Loucy (cell line): ENCODE data around the gene FMNL2.

Experiments
- H2AFZ ChIP-seq: fragments of 200-600 bp; sonication (generic); 2 replicates; pipeline ENCODE4 v1.6.0; 2016; ENCODE audit warnings: antibody characterized with exemption, mild to moderate bottlenecking, low read length, moderate library complexity
- H3F3A ChIP-seq: fragments of 200-600 bp; 2 replicates; pipeline ENCODE4 v1.6.0; 2016; ENCODE audit warnings: antibody characterized with exemption, low read depth, mild to moderate bottlenecking
- H3K27me3 ChIP-seq: fragments of 200-600 bp; sonication (generic); 2 replicates; pipeline ENCODE4 v1.6.1; 2014; ENCODE audit warnings: low read length, mild to moderate bottlenecking; ENCODE audit not compliant: insufficient read depth, poor library complexity, severe bottlenecking
- H3K36me3 ChIP-seq: fragments of 200-600 bp; sonication (generic); 2 replicates; pipeline ENCODE4 v1.6.1; 2016; ENCODE audit warnings: low read length; ENCODE audit not compliant: insufficient read depth
- H3K4me1 ChIP-seq: fragments of 200-600 bp; sonication (generic); 2 replicates; pipeline ENCODE4 v1.5.1; 2014; ENCODE audit warnings: low read length, mild to moderate bottlenecking; ENCODE audit not compliant: insufficient read depth, poor library complexity, severe bottlenecking
- H3K4me2 ChIP-seq: fragments of 200-600 bp; sonication (generic); 2 replicates; pipeline ENCODE4 v1.6.0; 2014; ENCODE audit warnings: antibody characterized with exemption, low read length, low read depth, mild to moderate bottlenecking; ENCODE audit not compliant: poor library complexity, severe bottlenecking
- H3K4me3 ChIP-seq: fragments of 200-600 bp; sonication (generic); 2 replicates; pipeline ENCODE4 v1.5.1; 2014; ENCODE audit warnings: low read length, mild to moderate bottlenecking, mixed read lengths; ENCODE audit not compliant: poor library complexity, severe bottlenecking
- H3K79me2 ChIP-seq: fragments of 200-600 bp; sonication (generic); 2 replicates; pipeline ENCODE4 v1.6.1; 2014; ENCODE audit warnings: low read length; ENCODE audit not compliant: insufficient read depth
- H3K9ac ChIP-seq: fragments of 200-600 bp; sonication (generic); 2 replicates; pipeline ENCODE4 v1.6.0; 2014; ENCODE audit warnings: mild to moderate bottlenecking, low read depth, low read length, moderate library complexity; ENCODE audit not compliant: poor library complexity, severe bottlenecking
- H3K9me2 ChIP-seq: fragments of 200-600 bp; sonication (generic); replicated peaks from 2 replicates; pipeline ENCODE4 v1.6.1; 2016; ENCODE audit warnings: low read depth, low read length, mixed read lengths
- H3K9me3 ChIP-seq: fragments of 200-600 bp; sonication (generic); 2 replicates; pipeline ENCODE4 v1.6.1; 2014; ENCODE audit warnings: mild to moderate bottlenecking, antibody characterized with exemption, low read length, low read depth; ENCODE audit not compliant: insufficient read depth
- H4K20me1 ChIP-seq: fragments of 200-600 bp; sonication (generic); 2 replicates; pipeline ENCODE4 v1.6.0; 2014; ENCODE audit warnings: antibody characterized with exemption, low read length, mild to moderate bottlenecking; ENCODE audit not compliant: insufficient read depth, poor library complexity, severe bottlenecking
- CTCF ChIP-seq: fragments of 200-600 bp; sonication (generic); conservative IDR thresholded peaks from 2 replicates; pipeline ENCODE4 v1.5.1; 2014; ENCODE audit warnings: mild to moderate bottlenecking, antibody characterized with exemption, low read length
- EZH2phosphoT487 ChIP-seq: fragments of 200-600 bp; IDR thresholded peaks from 2 replicates; pipeline ENCODE4 v1.6.1; 2018; ENCODE audit warnings: antibody characterized with exemption, mild to moderate bottlenecking, moderate library complexity, borderline replicate concordance

FMNL2 gene

GRCh38 chr2:152384992-152385391, 50.0 kb downstream of the FMNL2 start:
- no peaks in the 10 kb centered on the region for H3K9me3 ChIP-seq
- no peak overlapping the region for H2AFZ ChIP-seq
- no peaks in the 10 kb centered on the region for H3K27me3 ChIP-seq
- H3F3A ChIP-seq, result no peaks in the 10 kb centered on the region
- H3K4me2 ChIP-seq, result no peak overlapping the region
- H3K9me2 ChIP-seq, result no peaks in the 10 kb centered on the region
- H3K9ac ChIP-seq, result no peak overlapping the region
- H3K79me2 ChIP-seq, result no peaks in the 10 kb centered on the region
- H4K20me1 ChIP-seq, result no peaks in the 10 kb centered on the region
- TF ChIP-seq EZH2phosphoT487 (no peak), CTCF (no peak)
- H3K4me3 ChIP-seq, result no peak overlapping the region
- no peaks in the 10 kb centered on the region for H3K4me1 ChIP-seq
- H3K36me3 ChIP-seq, result no peaks in the 10 kb centered on the region

- H3K4me2 ChIP-seq, result no peak overlapping the region
- no peak overlapping the region for H3K9ac ChIP-seq
- no peak overlapping the region for H3K4me3 ChIP-seq
- TF ChIP-seq CTCF (no peak), EZH2phosphoT487 (no peak)
- H4K20me1 ChIP-seq, result no peaks in the 10 kb centered on the region
- no peaks in the 10 kb centered on the region for H3K4me1 ChIP-seq
- no peaks in the 10 kb centered on the region for H3K9me2 ChIP-seq
- H3K36me3 ChIP-seq, result no peaks in the 10 kb centered on the region
- no peaks in the 10 kb centered on the region for H3F3A ChIP-seq
- no peaks in the 10 kb centered on the region for H3K9me3 ChIP-seq
- H3K27me3 ChIP-seq, result no peaks in the 10 kb centered on the region
- H2AFZ ChIP-seq, result no peak overlapping the region
- H3K79me2 ChIP-seq, result no peaks in the 10 kb centered on the region
Observed at GRCh38 chr2:152385650-152386049, 50.7 kb downstream of the FMNL2 start.

GRCh38 chr2:152386266-152386665, 51.3 kb downstream of the FMNL2 start:
- Histone ChIP-seq H3K4me2 (no peak overlapping the region), H3K9ac (no peak overlapping the region), H3F3A (no peaks in the 10 kb centered on the region), H3K36me3 (no peaks in the 10 kb centered on the region), H3K9me2 (no peaks in the 10 kb centered on the region), H2AFZ (no peak overlapping the region), H3K9me3 (no peaks in the 10 kb centered on the region), H3K4me1 (no peaks in the 10 kb centered on the region), H3K4me3 (no peak overlapping the region), H3K27me3 (no peaks in the 10 kb centered on the region), H4K20me1 (no peaks in the 10 kb centered on the region), H3K79me2 (no peaks in the 10 kb centered on the region)
- no peak for TF ChIP-seq EZH2phosphoT487
- no peak for TF ChIP-seq CTCF
